GM12874 (cell line): Measurements from ENCODE around the gene GALNTL6.

Experiments used
- TF ChIP-seq, protein P1 (sequence below): IDR thresholded peaks from 2 replicates; pipeline ENCODE4 v1.5.1; 2011; ENCODE audit warnings: low read depth, mild to moderate bottlenecking, control low read depth, low read length, moderate library complexity; ENCODE audit not compliant: insufficient read depth

Gene GALNTL6

GRCh38 chr4:173005912-173006633, 1192.9 kb downstream of the GALNTL6 start:
- TF ChIP-seq, protein P1, sequence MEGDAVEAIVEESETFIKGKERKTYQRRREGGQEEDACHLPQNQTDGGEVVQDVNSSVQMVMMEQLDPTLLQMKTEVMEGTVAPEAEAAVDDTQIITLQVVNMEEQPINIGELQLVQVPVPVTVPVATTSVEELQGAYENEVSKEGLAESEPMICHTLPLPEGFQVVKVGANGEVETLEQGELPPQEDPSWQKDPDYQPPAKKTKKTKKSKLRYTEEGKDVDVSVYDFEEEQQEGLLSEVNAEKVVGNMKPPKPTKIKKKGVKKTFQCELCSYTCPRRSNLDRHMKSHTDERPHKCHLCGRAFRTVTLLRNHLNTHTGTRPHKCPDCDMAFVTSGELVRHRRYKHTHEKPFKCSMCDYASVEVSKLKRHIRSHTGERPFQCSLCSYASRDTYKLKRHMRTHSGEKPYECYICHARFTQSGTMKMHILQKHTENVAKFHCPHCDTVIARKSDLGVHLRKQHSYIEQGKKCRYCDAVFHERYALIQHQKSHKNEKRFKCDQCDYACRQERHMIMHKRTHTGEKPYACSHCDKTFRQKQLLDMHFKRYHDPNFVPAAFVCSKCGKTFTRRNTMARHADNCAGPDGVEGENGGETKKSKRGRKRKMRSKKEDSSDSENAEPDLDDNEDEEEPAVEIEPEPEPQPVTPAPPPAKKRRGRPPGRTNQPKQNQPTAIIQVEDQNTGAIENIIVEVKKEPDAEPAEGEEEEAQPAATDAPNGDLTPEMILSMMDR = no peak

DNA sequence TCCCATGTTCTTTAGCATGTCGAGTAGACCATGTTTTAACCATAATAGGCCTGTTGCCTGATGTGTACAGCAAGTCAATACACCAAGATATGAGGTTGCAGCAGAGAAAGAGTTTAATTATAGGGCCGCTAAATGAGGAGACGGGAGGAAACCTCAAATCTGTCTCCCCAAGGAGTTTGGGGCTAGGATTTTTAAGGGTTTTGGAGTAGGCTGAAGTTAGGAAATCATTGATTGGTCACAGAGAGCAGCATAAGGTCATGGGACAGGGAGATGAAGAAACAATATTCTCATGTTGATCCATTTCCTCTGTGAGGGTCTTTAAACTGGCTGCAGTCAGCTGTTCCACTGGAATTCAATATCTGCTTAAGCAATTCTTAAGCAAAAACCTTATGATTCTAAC, 1195.2 kb downstream of the GALNTL6 start:
- TF ChIP-seq, protein P1 = no peak

- TF ChIP-seq, protein P1 = no peak
Measured at GRCh38 chr4:173009129-173009823, 1196.1 kb downstream of the GALNTL6 start.

GRCh38 chr4:173012608-173013007, 1199.4 kb downstream of the GALNTL6 start:
- TF ChIP-seq, protein P1 = no peak

DNA sequence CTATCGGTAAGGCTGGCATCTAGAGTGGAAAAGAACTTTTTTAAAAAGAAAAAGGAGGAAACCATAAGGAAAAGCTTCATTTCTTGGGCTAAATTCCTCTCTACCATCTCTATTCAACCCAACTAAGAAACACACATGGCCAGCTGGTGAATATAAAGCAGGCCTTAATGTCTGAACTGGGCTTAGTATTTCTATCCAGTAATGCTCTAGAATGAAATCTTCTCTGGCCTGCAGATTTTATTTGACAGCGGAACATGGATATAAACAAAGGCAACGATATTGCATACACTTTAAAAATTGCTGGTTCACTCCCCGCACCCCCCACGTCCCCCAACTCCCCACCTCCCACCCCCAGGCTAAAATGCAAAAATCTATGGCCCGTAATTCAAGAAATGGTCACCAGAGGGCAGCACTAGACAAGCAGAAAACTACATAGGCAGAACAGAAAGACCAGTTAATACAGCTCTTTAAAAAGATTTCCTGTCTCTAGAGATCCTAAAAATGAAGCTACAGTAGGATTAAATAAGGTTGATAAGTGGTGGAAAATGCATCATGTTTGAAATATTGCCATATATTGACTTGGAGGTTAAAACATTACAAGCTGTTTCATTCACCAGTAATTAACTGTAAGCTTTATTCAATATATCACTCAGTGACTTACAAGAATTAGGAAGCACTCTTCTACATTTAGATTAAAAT, 1200.2 kb downstream of the GALNTL6 start:
- TF ChIP-seq, protein P1 = peak; percentile 59

GRCh38 chr4:173014113-173014558, 1200.9 kb downstream of the GALNTL6 start:
- TF ChIP-seq, protein P1 = no peak

DNA sequence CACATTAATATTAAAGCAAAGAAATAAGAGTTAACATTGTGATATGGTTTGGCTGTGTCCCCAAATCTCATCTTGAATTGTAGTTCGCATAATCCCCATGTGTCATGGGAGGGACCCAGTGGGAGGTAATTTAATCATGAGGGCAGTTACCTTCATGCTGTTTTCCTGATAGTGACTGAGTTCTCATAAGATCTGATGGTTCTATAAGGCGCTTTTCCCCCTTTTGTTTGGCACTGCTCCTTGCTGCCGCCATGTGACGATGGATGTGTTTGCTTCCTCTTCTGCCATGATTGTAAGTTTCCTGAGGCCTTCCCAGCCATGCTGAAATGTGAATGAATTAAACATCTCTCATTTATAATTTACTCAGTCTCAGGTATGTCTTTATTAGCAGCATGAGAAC, 1201.6 kb downstream of the GALNTL6 start:
- TF ChIP-seq, protein P1 = no peak
